Left lung (tissue), 10 donors: ENCODE measurements around the gene HAPSTR1. TPM values are rescaled to one million over a fixed set of nuclear protein-coding genes. Genes with fewer than 3 reads are reported as not detected.

Experiments used
- ATAC-seq: fragments of 200-7000 bp; cut with Tn5 transposase; one replicate; pipeline ENCODE4 v1.9.1; 2020; ENCODE audit warnings: moderate library complexity
- DNase-seq, 4 donors: peaks; one replicate each; pipeline ENCODE4 v3.0.0-alpha.2; 2013 to 2020
- H3K27ac ChIP-seq, 2 donors: fragments of 200-600 bp; sonication (generic) in 1 of 2; one replicate each; pipeline versions ENCODE4 v1.5.0 to v1.8.0; 2020 to 2021
- H3K27me3 ChIP-seq, 2 donors: fragments of 200-600 bp; sonication (generic) in 1 of 2; one replicate each; pipeline versions ENCODE4 v1.5.0 to v1.8.0; 2020 to 2021
- H3K36me3 ChIP-seq, 2 donors: fragments of 200-600 bp; sonication (generic) in 1 of 2; one replicate each; pipeline versions ENCODE4 v1.5.0 to v1.8.0; 2020 to 2021
- H3K4me1 ChIP-seq, 2 donors: fragments of 200-600 bp; one replicate each; pipeline ENCODE4 v1.8.0; 2021
- H3K4me3 ChIP-seq, 2 donors: fragments of 200-600 bp; sonication (generic) in 1 of 2; one replicate each; pipeline versions ENCODE4 v1.5.0 to v1.8.0; 2020 to 2021; ENCODE audit warnings: mild to moderate bottlenecking in 1 of 2
- H3K9me3 ChIP-seq, 2 donors: fragments of 200-600 bp; sonication (generic) in 1 of 2; one replicate each; pipeline versions ENCODE4 v1.5.0 to v1.8.0; 2020 to 2021
- CTCF ChIP-seq, 2 donors: fragments of 200-600 bp; sonication (generic) in 1 of 2; IDR thresholded peaks; one replicate each; pipeline versions ENCODE4 v1.5.0 to v1.8.0; 2021; ENCODE audit warnings: antibody characterized with exemption in 2 of 2
- intact Hi-C, 2 donors: fragments of 100-400 bp; cut with DNase I; formaldehyde crosslinking; loops; one replicate each; pipeline versions ENCODE4 v1.11.2 to v1.14.2; 2022
- polyA plus RNA-seq, 6 donors: library from polyadenylated mRNA; unstranded; fragments of 120-200 nt; gene quantifications; one replicate each; pipeline ENCODE4 v1.2.1, GENCODE V29; 2013; ENCODE audit not compliant: insufficient read length in 6 of 6
- total RNA-seq, 2 donors: library from RNA; stranded (reverse); fragmentation: NEBNext Ultra II Directional; extraction: Animal tissue kit (Norgen Biotek cat#: 25700); gene quantifications; one replicate each; pipeline ENCODE4 v1.2.1, GENCODE V29; 2021
- donor health status: DM: no; HTN: yes; CAD: no.
- donor health status: DM: no; HTN: no; CAD: no.

HAPSTR1 gene
- total and polyA plus RNA-seq, 8 donors: 41.9 to 62.8 (median 45.0) TPM

- H3K36me3 ChIP-seq: peaks cover 0 to 29% of the 10 kb centered on the region in 2 donors
- peak in 3 of 4 donors; percentile 16 to 56 (median 41) for DNase-seq
- peak; percentile 1 for ATAC-seq
- no peaks in the 10 kb centered on the region for H3K27me3 ChIP-seq
- peak overlapping the region; percentile 98 to 99 for H3K27ac ChIP-seq
- H3K4me3 ChIP-seq: peak overlapping the region; percentile 77 to 93
- no peaks in the 10 kb centered on the region for H3K9me3 ChIP-seq
- no peak for TF ChIP-seq CTCF (IDR thresholded peaks at IDR 0.05)
- H3K4me1 ChIP-seq: peaks cover 24 to 45% of the 10 kb centered on the region in 2 donors
- intact Hi-C loops: no loop called here
Measured at GRCh38 chr16:9091867-9092281, 430 bp downstream of the HAPSTR1 start.

GRCh38 chr16:9092282-9092977 lies 986 bp downstream of the HAPSTR1 start:
- Histone ChIP-seq H3K27ac (peak overlapping the region; percentile 98 to 99), H3K9me3 (no peaks in the 10 kb centered on the region), H3K36me3 (peaks cover 0 to 35% of the 10 kb centered on the region in 2 donors), H3K27me3 (no peaks in the 10 kb centered on the region), H3K4me3 (peak overlapping the region; percentile 77 to 93), H3K4me1 (peaks cover 29 to 51% of the 10 kb centered on the region in 2 donors)
- peak; percentile 43 to 90 (median 47) for DNase-seq
- intact Hi-C loops: no loop called here
- ATAC-seq: peak; percentile 8
- TF ChIP-seq CTCF (IDR thresholded peaks at IDR 0.05): no peak

- Histone ChIP-seq H3K4me1 (peaks cover 33 to 56% of the 10 kb centered on the region in 2 donors), H3K27ac (peak overlapping the region; percentile 98 to 99), H3K36me3 (peaks cover 0 to 40% of the 10 kb centered on the region in 2 donors), H3K27me3 (no peaks in the 10 kb centered on the region), H3K4me3 (peak overlapping the region; percentile 77 to 93), H3K9me3 (no peaks in the 10 kb centered on the region)
- intact Hi-C loops: no loop called here
- DNase-seq: peak in 3 of 4 donors; percentile 18 to 79 (median 39)
- TF ChIP-seq CTCF (IDR thresholded peaks at IDR 0.05): no peak
- ATAC-seq: no peak
Measured at GRCh38 chr16:9092978-9093344, 1.5 kb downstream of the HAPSTR1 start.

- H3K36me3 ChIP-seq: peaks cover 0 to 48% of the 10 kb centered on the region in 2 donors
- H3K27me3 ChIP-seq: no peaks in the 10 kb centered on the region
- intact Hi-C loops: no loop called here
- H3K27ac ChIP-seq: peak overlapping the region in 1 of 2 donors; percentile 25
- peaks cover 44 to 69% of the 10 kb centered on the region in 2 donors for H3K4me1 ChIP-seq
- no peaks in the 10 kb centered on the region for H3K9me3 ChIP-seq
- peak overlapping the region; percentile 77 to 93 for H3K4me3 ChIP-seq
- ATAC-seq (no peak), DNase-seq (no peak)
- no peak for TF ChIP-seq CTCF (IDR thresholded peaks at IDR 0.05)
Measured at GRCh38 chr16:9094011-9094846, 2.8 kb downstream of the HAPSTR1 start.

GRCh38 chr16:9095171-9095570 lies 3.7 kb downstream of the HAPSTR1 start:
- peaks cover 0 to 52% of the 10 kb centered on the region in 2 donors for H3K36me3 ChIP-seq
- peaks cover 53 to 73% of the 10 kb centered on the region in 2 donors for H3K4me1 ChIP-seq
- peak overlapping the region in 1 of 2 donors; percentile 29 for H3K27ac ChIP-seq
- no peak for DNase-seq
- H3K4me3 ChIP-seq: peak overlapping the region in 1 of 2 donors; percentile 93
- no peaks in the 10 kb centered on the region for H3K9me3 ChIP-seq
- no peaks in the 10 kb centered on the region for H3K27me3 ChIP-seq
- TF ChIP-seq CTCF (IDR thresholded peaks at IDR 0.05): no peak
- ATAC-seq: no peak
- intact Hi-C loops: no loop called here
